ENCODE measurements around the gene SERPINA5.

The SERPINA5 gene, protein sequence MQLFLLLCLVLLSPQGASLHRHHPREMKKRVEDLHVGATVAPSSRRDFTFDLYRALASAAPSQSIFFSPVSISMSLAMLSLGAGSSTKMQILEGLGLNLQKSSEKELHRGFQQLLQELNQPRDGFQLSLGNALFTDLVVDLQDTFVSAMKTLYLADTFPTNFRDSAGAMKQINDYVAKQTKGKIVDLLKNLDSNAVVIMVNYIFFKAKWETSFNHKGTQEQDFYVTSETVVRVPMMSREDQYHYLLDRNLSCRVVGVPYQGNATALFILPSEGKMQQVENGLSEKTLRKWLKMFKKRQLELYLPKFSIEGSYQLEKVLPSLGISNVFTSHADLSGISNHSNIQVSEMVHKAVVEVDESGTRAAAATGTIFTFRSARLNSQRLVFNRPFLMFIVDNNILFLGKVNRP

GRCh38 chr14:94581127-94581999 is at the start of gene SERPINA5:
SERPINA5 (plus strand) TSS chr14:94581426; CDS start chr14:94587363, 5,937 bp downstream.
- DNase-seq (ENCODE audit: low spot score): no peak

- DNase-seq (ENCODE audit: low spot score): no peak
Measured at GRCh38 chr14:94532447-94532846, 48.8 kb upstream of the SERPINA5 start.

GRCh38 chr14:94535506-94535905 is 45.7 kb upstream of the SERPINA5 start:
- DNase-seq (ENCODE audit: low spot score): no peak

GRCh38 chr14:94536836-94537235 is 44.4 kb upstream of the SERPINA5 start:
- no peak for DNase-seq (ENCODE audit: low spot score)

DNA sequence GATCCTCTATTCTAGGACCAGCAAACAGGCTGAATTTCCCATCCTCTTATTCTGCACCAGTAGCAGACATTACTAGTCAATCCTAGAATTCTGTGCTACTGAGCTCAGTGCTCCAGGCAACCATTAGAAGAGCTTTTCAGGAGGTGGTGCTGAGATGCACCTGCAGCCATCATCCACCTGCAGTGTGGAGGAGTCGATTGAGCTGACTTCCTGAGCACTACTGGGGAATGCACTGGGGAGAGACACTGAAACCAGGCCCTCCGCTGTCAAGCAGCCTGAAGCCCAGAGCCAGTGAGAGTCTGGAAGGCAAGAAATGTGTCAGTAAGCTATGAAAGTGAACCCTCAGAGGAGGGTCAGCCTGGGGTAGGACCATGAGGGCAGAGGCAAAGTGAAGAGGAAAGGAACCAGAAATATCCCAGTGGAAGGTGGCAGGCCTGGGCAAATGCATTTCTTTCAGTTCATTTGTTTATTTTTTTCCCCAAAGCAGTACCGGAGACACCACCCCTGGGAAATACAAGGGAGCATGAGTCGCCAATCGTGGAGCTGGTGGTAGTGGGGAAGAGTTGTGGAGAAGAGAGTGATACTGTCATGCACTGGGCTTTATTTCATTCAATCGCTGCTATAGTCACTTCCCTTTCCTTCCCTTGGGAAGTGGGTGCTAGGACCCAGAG is 43.0 kb upstream of the SERPINA5 start:
- DNase-seq (ENCODE audit: low spot score): no peak

- DNase-seq (ENCODE audit: low spot score): no peak
Measured at GRCh38 chr14:94539181-94539580, 42.0 kb upstream of the SERPINA5 start.

DNA sequence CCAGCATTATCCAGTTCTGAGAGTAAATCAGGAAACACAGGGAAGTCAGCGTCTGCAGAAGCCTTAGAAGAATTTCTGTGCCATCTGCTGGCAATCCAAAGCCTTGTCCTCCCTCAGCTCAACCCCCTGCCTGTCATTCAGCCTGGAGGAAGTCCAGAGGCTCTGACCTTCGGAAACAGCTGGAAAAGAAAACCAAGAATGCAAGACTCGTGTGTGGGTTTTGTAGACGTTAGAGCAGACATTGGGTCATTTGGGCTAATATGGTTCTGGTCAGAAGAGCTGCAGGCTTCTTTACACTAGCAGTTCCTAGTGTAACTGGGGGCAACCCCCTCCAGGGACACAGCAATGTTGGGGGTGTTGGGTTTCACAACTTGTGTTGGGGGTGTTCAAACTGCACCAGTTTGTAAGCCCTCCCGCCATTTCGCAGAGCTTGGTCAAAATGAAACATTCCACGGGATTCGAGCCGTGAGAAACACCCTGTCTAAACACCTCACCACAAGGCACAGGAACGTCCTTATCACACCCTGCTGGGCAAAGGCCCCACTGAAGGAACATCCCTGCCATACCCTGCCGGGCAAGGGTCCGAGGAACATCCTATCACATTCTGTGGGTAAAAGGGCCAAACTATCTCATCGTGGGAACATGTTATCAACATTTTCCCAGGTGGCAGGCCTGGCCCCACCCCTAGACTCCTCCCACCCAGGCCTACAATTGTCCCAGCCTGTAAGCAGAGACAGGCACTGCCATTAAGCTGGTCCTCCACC is 41.0 kb upstream of the SERPINA5 start:
- DNase-seq (ENCODE audit: low spot score): no peak

DNA sequence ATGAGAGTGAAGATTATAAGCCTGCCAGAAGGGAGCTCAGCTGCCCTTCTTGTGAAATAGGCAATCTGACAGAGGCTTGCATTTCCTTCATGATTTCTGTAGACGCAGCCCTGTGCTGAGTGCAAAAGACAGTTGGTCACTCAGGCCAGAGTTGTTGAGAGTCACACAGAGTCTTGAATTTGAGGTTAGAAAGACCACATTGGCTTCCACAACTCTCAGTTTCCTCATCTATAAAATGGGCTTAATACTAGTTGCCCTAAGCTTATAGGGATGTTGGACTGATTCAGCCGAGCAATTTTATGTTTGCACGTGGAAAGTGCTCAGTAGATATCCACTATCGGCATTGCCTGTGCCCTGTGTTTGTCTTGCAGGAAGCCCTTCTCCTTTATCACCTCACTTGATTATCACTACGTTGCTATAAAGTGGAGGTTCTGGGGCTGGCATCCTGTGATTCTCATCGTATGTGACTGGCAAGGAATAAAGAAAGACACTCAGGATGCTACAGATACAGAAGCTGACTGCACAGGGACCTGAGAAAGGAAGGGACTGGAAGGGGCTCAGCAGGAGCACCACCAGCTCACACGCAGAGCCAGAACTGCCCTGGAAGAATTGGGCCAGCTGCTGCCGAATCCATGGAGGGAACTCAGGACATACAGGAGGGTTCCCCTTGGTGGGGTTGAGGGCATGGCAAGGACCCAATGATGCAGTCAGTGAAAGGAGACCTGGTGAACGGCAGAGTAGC is 39.8 kb upstream of the SERPINA5 start:
- no peak for DNase-seq (ENCODE audit: low spot score)

- no peak for DNase-seq (ENCODE audit: low spot score)
Measured at GRCh38 chr14:94542111-94542810, 39.0 kb upstream of the SERPINA5 start.

GRCh38 chr14:94542811-94543440 is 38.3 kb upstream of the SERPINA5 start:
- no peak for DNase-seq (ENCODE audit: low spot score)

DNA sequence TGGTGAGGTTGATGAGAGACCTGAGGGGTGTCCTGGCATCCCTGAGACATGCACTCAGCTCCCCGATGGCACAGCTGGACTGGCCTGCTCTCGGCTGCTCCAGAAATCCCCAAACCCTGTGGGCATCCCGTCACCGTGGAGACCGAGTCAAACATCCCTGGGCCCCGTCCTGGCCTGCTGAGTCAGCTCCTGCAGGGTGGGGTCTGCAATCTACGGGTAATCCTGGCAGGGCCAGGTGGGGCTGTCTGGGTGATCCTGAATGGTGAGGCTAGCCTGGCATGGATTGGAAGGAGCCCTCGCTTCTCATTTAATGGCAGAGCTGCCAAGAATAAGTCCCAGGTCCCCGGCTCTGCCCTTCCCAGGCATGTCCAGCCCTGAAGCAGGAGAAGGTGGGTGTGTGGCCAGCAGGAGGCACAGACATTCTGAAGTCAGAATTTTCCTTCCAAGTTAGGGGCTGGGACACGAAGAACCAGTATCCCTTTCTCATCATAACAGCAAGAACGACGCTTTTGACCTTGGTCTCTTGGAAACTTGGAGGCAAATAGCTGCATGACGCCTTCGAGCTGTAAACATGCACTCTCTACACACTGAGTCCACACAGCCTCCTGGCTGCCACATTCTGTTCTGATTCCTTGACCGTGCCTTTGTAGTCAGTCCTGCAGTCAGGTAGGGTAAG is 37.6 kb upstream of the SERPINA5 start:
- no peak for DNase-seq (ENCODE audit: low spot score)

DNA sequence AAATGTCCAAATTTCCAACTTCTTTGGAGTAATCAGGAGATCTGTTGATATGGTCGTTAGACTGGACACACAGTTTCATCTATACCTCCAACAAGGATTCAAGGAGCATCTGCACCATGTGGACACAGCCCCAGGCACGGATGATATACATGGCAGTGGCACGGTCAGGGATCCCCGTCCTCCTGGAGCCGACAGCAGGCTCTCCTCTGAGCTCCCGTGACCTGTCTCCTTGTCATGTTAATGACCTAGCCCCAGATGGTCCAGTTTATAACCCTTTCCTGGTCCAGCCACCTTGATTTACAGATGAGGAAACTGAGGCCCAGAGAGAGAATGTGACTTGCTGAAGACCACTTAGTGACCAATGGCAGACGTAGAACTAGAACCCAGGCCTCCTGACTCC is 36.5 kb upstream of the SERPINA5 start:
- no peak for DNase-seq (ENCODE audit: low spot score)

DNA sequence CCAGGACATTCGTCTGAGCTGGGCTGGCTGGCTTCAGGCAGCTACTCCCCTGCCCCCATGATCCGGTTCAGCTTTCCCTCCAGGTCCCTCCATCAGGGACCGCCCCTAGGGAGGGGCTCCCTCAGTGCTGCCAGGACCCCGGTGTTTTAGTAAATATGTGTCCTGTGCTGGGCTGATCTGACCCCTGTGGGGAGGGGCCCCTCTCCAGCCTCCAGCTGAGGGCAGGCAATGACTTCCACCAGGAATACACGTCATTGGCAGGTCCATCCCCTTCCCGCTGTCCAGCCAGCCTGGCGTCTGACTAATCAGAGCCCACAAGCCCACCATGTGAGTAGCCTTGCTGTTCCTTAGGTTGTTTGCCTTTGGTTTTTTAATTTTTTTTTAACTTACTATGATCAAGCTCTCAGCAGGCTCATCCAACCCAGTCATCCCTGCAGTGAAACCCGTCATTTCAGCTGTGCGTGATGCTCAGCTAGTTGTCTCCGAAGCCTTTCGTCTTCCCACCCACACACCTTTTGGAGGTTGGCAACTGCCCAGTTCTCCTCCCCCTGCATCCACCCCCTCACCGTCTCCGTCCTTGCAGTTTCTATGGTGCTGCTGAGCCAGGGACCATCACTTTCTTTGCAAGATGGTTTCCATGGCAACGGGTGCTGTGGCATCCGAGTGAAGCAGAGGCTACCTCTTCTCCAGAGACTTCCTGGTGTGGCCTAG is 35.9 kb upstream of the SERPINA5 start:
- no peak for DNase-seq (ENCODE audit: low spot score)

DNA sequence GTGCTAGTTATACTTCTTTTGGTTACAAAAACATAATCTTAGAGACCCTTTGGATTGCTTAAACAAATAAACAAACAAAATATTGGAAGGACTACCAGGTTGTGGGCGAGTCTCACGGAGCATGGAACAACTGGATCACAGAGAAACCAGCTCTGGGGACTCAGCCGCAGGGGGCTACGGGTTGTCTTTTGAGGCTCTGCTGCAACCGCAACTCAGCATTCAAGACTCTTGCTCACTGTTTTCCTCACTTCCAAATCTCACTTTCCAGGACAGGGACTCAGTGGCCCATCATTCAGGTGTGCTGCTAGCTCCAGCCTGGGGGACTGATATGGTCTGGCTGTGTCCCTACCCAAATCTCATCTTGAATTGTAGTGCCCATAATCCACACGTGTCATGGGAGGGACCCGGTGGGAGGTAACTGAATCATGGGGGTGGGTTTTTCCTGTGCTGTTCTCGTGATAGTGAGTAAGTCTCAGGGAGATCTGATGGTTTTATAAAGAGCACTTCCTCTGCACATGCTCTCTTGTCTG is 34.0 kb upstream of the SERPINA5 start:
- DNase-seq (ENCODE audit: low spot score): no peak

- DNase-seq (ENCODE audit: low spot score): no peak
Measured at GRCh38 chr14:94547726-94548125, 33.5 kb upstream of the SERPINA5 start.

GRCh38 chr14:94548131-94548998 is 32.9 kb upstream of the SERPINA5 start:
- no peak for DNase-seq (ENCODE audit: low spot score)
